SHP77 (cell line): ENCODE data around the gene ZNF579.

Experiments
- DNase-seq, 2 experiments: peaks; one replicate each; lab custom pipeline; 2025; lab: John Stamatoyannopoulos, UW

Gene ZNF579, protein sequence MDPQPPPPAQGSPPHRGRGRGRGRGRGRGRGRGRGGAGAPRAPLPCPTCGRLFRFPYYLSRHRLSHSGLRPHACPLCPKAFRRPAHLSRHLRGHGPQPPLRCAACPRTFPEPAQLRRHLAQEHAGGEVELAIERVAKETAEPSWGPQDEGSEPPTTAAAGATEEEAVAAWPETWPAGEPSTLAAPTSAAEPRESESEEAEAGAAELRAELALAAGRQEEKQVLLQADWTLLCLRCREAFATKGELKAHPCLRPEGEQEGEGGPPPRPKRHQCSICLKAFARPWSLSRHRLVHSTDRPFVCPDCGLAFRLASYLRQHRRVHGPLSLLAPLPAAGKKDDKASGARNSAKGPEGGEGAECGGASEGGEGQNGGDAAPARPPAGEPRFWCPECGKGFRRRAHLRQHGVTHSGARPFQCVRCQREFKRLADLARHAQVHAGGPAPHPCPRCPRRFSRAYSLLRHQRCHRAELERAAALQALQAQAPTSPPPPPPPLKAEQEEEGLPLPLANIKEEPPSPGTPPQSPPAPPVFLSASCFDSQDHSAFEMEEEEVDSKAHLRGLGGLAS

GRCh38 chr19:55580628-55581144 lies at the start of gene ZNF579:
Gene ZNF579, minus strand, starts transcription at chr19:55580848. Its CDS starts 1,209 bp downstream, at chr19:55579639.
- peak; percentile 84 to 91 for DNase-seq

DNA sequence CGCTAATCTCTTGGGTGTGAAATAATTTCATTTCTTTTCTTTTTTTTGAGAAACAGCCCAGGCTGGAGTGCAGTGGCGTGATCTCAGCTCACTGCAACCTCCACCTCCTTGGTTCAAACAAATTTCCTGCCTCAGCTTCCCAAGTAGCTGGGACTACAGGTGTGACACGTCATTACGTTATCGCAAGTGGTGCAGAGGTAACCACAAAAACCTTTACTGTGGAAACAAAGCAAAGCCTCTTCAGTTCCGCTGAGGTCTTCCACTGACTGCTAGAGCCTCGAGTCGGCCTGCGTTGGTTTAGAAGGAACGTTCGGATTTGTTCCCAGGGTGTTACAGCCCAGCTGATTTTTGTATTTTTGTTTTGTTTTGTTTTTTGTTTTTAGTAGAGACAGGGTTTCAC lies 45.7 kb upstream of the ZNF579 start:
- no peak for DNase-seq

DNA sequence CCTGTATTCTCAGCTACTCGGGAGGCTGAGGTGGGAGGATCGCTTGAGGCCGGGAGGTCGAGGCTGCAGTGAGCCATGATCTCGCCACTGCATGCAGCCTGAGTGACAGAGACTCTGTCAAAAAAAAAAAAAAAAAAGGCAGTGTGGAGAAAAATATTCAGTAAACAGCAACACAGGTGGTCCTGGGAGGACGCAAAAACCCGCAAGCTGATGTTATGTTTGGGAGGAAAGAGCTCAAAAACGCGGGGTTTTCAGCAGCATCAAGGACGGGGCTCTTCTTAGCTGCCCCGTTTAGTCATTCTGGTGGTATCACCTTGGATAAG lies 44.3 kb upstream of the ZNF579 start:
- no peak for DNase-seq

DNA sequence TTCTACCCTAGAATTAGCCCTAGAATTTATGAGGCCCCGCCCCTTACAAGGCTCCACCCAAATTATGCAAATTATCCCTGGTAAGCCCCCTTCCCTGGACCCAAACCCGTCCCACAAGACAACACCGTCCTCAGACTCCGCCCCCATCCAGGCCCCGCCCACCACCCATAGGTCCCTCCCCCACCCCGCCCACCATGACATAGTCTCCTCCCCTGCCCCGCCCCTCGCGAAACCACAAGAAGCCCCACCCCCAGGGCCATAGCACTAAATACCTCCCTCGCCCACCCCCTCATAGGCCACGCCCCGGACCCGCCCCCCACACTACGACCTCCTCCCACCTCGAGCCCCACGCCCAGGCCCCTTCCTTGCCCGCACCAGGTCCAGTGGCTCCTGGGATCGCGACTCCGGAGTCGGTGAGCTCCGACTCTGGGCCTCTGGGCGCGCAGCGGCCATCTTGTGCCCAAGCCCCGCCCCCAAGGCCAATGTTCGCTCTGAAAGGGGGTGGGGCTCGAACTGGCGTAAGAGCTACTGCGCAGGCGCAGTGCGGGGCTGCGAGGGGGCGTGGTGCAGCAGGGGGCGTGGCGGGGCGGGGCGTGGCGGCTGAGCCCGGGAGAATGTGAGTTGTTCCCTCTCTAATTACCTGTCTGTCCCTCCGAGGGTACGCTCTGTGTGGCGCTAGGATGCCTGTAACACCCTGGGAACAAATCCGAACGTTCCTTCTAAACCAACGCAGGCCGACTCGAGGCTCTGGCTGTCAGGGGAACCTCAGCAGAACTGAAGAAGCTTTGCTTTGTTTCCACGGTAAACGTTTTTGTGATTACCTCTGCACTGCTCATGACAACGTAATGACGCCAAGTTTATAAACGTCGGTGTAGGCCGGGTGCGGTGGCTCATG lies 43.7 kb upstream of the ZNF579 start, which contains the start of gene ZNF784:
TSS of gene ZNF784 (minus strand) at position 458 of the 895 bp plus-strand sequence. CDS start at position 453, 5 bp downstream.
- DNase-seq, result peak; percentile 82 to 91

- DNase-seq, result no peak
These were observed 42.9 kb upstream of the ZNF579 start for GRCh38 chr19:55623561-55623960.

DNA sequence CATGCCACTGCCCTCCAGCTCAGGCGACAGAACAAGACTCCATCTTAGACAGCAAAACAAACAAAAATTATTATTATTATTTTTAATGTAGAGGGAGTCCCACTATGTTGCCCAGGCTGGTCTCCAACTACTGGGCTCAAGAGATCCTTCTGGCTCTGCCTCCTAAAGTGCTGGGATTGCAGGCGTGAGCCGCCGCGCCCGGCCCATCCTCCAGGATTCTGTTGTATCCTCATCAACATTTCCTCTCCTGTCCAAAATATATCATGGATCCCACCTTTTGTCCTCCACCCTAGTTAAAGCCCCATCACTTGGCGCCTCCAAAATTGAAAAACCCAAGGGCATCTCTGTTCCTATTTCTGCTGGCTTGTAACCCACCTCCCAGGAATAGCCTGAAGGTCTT lies 42.5 kb upstream of the ZNF579 start:
- no peak for DNase-seq

DNA sequence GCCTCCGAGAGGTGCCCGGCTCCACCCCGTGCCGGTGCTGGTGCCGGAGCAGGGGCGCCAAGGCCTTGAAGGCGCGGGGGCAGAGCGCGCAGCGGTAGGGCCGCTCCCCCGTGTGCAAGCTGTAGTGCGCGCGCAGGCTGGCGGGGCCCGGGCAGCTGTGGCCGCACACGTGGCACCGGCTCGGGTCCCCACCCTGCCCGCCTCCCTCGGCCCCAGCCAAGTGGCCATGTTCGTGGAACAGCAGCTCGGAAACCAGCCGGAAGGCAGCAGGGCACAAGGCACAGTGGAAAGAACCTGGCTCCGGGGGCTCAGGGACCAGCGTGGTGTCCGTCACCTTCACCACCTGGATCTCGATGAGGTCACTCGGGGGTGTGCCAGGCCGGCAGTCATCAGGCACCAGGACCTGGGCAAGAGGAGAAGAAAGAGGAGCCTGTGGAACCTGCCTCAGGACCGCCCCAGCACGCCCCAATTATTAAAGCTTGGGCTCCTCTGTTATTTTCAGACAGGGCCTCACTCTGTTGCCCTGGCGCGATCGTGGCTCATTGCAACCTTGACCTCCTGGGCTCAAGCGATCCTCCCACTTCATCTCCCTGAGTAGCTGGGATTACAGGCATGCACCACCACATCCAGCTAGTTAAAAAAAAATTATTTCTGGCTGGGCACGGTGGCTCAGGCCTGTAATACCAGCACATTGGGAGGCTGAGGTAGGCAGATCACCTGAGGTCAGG lies 41.8 kb upstream of the ZNF579 start:
- DNase-seq, result no peak

DNA sequence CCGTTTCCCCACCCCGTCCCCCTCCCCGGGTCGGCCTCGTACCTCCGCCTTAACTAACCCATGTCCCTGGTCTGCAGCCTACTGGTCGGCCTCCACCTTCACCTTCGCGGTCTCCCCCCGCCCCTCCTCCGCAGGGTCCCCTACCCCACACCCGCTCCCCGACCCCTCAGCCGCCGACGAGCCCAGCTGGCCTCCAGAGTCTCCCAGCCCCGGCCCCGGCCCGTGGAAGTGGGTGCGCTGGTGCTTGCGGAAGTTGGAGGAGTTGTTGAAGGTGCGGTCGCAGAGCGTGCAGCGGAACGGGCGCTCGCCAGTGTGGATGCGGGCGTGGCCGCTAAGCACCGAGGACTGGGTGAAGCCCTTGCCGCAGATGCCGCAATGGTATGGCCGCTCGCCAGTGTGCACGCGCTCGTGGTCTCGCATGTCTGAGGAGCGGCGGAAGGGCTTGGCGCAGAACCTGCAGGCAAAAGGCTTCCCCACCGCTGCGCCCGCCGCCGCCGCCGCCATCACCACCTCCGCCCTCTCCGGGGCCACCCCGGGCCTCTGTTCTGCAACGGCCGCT lies 41.1 kb upstream of the ZNF579 start:
- DNase-seq, result no peak

- DNase-seq, result no peak
These were observed 40.6 kb upstream of the ZNF579 start for GRCh38 chr19:55621205-55621672.

DNA sequence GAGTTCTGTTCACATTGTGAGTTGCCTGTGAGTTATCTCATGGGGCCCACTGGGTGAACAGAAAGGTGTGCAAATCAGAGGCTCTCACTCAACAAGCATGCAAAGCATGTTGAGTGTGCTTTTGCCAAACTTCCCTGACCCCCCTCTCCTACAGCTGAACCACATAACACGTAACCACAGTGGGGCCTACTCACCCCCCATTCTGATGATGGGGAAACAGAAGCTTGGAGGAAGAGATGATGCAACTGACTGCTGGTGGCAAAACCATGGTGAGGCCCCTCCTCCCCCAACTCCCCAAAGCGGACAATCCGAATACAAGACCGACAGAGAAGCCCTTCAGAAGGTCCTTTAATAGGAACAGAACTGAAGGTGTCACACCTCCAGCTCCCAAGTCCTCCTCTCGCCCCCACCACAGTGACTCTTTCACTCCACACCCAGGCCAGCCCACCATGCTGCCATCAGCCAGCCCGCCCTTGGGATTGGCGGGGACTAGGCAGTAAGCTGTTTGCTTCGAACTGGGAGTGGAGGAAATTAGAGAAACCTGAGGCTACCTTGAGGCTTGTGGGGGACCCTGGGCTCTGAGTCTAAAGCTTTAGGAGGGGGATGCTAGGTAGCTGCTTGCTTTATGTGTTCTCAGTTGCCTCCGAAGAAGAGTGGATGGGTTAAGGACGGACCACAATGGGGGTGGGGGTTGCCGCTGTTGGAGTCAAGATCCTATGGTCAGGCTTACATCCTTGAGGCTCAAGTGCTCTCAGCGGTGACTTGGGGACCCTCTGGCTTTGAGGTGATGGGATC lies 40.0 kb upstream of the ZNF579 start:
- no peak for DNase-seq

- no peak for DNase-seq
These were observed 38.6 kb upstream of the ZNF579 start for GRCh38 chr19:55619286-55619685.

GRCh38 chr19:55618426-55618825 lies 37.8 kb upstream of the ZNF579 start:
- DNase-seq, result no peak

DNA sequence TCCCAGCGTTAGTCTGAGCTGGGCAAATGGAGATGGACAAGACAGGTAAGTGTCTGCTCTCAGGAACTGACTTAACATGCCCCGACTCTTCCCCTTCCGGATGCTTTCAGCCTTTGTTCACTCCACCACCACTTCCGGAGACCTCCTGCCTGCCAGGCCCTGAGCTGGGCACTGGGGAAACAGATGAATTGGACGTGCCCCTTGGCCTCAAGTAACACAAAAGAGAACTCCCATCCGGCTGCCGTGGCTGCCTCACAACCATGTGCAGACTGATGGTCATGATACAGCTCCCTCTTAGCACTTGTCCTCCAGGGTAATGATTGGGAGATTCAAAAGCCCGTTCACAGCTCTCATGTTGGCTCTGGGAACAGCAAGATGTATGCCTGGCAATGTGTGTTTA lies 36.8 kb upstream of the ZNF579 start:
- no peak for DNase-seq

DNA sequence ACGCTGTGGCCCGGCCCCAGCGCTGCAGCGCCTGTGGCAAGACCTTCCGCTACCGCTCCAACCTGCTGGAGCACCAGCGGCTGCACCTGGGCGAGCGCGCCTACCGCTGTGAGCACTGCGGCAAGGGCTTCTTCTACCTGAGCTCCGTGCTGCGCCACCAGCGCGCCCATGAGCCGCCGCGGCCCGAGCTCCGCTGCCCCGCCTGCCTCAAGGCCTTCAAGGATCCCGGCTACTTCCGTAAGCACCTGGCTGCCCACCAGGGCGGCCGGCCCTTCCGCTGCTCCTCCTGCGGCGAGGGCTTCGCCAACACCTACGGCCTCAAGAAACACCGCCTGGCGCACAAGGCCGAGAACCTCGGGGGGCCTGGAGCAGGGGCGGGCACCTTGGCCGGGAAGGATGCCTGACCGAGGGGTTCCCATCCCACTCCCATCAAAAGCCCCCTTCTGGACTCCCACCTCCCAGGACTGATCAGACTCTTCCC lies 35.8 kb upstream of the ZNF579 start:
- no peak for DNase-seq

GRCh38 chr19:55615543-55616394 lies 35.1 kb upstream of the ZNF579 start:
- no peak for DNase-seq

DNA sequence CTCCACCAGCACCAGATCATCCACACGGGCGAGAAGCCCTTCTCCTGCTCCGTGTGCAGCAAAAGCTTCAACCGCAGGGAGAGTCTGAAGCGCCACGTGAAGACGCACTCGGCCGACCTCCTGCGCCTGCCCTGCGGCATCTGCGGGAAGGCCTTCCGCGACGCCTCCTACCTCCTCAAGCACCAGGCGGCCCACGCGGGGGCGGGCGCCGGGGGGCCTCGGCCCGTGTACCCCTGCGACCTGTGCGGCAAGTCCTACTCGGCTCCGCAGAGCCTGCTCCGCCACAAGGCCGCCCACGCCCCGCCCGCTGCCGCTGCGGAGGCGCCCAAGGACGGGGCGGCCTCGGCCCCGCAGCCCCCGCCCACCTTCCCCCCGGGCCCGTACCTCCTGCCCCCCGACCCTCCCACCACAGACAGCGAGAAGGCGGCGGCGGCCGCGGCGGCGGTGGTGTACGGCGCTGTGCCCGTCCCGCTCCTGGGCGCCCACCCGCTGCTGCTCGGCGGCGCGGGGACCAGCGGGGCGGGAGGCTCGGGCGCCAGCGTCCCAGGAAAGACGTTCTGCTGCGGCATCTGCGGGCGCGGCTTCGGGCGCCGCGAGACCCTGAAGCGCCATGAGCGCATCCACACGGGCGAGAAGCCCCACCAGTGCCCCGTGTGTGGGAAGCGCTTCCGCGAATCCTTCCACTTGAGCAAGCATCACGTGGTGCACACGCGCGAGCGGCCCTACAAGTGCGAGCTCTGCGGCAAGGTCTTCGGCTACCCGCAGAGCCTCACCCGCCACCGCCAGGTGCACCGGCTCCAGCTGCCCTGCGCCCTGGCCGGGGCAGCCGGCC lies 34.3 kb upstream of the ZNF579 start:
- no peak for DNase-seq

- no peak for DNase-seq
These were observed 33.5 kb upstream of the ZNF579 start for GRCh38 chr19:55613930-55614710.

DNA sequence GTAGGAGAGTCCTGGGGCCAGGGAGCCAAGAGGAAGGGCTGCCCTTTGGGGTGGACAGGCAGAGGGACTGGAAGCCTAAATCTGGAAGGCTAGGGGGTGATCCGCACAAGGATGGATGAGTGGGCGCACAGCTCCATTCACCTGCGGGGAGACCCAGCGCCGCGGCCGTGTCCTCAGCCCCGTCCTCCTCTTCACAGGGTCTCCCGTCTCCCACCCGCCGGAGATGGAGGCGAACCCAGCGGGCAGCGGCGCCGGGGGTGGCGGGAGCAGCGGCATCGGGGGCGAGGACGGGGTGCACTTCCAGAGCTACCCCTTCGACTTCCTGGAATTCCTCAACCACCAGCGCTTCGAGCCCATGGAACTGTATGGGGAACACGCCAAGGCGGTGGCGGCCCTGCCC lies 32.7 kb upstream of the ZNF579 start:
- no peak for DNase-seq
